SH-SY5Y (cell line): ENCODE data around the gene PHACTR1.

Experiments used
- GATA2 ChIP-seq: IDR thresholded peaks from 2 replicates; pipeline ENCODE4 v1.6.1; 2011; ENCODE audit warnings: mild to moderate bottlenecking, low read depth, low read length
- GATA3 ChIP-seq: IDR thresholded peaks from 2 replicates; pipeline ENCODE4 v1.6.1; 2011; ENCODE audit warnings: low read depth, mild to moderate bottlenecking, low read length, moderate library complexity

GRCh38 chr6:12709556-12710232 lies 6.9 kb upstream of the PHACTR1 start:
- TF ChIP-seq GATA2 = no peak
- TF ChIP-seq GATA3 = no peak
